GM18517 (cell line): Measurements from ENCODE around the gene LRRC10.

ENCODE experiments used
- ATAC-seq: cut with Tn5 transposase; IDR thresholded peaks from one replicate; pipeline ENCODE4 v1.9.1; 2021; ENCODE audit warnings: mild to moderate bottlenecking, moderate library complexity; ENCODE audit not compliant: unreplicated experiment

LRRC10 gene, protein sequence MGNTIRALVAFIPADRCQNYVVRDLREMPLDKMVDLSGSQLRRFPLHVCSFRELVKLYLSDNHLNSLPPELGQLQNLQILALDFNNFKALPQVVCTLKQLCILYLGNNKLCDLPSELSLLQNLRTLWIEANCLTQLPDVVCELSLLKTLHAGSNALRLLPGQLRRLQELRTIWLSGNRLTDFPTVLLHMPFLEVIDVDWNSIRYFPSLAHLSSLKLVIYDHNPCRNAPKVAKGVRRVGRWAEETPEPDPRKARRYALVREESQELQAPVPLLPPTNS

GRCh38 chr12:69610729-69611128 lies at the start of gene LRRC10:
LRRC10 (minus strand) TSS chr12:69610907; CDS start chr12:69610838, 69 bp downstream.
- ATAC-seq = no peak

DNA sequence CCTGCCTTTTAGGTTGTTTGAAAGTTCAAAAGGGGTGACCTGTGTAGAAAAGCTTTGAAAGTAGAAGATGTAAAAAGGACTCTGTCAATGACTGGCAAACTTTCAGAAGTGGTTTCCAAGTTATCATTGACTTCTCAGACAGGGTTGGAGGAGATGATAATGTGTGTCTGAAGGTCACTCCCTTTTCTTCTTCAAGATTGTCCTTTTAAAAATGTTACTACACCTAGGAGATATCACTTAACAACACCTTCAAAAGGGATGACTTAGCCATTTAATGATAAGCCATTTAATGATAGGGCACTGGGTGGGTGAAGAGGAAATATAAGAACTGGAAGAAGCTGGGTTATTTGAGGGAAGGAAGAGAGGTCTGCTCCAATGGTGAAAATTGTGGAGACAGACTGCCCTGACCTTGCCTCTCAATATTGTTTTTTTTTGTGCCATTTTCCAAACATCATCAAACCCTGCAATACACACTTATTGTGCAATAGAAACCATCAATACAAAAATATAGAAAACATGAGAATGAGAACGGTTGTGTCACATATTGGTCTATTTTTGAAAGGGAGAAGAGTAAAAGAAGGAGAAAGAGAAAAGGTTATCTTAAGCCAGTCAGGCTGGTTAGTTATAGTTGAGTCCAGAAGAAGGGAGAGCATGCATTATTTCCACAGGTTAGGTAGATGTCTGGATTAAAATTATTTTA lies 49.6 kb upstream of the LRRC10 start:
- ATAC-seq = no peak

- ATAC-seq = no peak
Observed at GRCh38 chr12:69658203-69658602, 47.5 kb upstream of the LRRC10 start.

DNA sequence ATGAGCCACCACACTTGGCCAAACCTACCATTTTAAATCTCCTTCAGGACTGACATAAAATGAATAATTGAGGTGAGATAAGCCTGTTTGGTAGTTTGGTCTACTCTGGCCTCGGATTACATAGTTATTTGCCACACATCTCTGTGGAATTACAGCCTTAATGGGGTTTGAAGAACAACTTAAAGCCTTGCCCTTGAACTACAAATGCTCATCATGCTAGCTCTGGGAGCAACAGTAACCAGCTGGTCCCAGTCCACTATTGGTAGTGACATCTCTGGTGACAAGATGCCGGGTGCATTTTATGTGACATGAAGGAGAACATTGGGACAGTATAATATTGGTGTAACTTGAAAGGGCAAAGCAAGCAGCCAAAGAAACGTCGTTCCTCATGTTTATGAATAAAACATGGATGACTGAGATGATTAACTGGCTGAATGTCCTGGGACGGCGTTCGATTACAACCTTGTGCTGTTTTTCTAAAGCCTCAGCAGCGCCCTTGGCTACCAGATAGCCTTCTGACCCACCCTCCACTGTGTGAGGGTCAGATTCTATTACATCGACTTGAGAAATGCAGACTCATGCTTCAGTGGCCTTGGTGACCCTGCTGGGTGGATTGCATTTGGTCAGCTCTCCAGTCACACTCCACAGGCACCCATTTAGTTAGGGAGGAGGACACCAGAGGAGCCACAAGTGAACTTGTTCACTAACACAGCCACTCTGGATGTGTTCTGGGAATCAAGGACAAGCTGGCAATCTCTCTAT lies 46.9 kb upstream of the LRRC10 start:
- no peak for ATAC-seq

- no peak for ATAC-seq
Observed at GRCh38 chr12:69655616-69656340, 45.1 kb upstream of the LRRC10 start.

- no peak for ATAC-seq
Observed at GRCh38 chr12:69653703-69654102, 43.0 kb upstream of the LRRC10 start.

DNA sequence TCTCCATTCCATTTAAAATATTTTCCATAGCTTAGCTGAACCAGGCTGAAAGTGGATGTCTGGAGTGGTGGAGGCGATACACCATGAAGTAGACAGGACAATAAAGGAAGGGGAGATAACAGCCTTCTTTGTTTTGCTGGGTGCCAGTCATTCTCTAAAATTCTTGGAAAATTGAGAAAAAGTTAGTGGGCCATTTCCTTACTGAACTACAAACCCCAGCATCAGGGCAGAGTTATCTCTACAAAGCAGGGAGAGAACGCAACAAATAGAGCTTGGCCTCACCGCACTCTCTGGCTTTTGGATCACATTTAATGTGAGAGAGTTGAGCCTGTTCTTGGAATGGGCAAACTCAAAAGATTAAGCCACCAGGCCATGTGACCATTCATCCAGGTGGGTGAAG lies 41.2 kb upstream of the LRRC10 start:
- ATAC-seq = no peak

DNA sequence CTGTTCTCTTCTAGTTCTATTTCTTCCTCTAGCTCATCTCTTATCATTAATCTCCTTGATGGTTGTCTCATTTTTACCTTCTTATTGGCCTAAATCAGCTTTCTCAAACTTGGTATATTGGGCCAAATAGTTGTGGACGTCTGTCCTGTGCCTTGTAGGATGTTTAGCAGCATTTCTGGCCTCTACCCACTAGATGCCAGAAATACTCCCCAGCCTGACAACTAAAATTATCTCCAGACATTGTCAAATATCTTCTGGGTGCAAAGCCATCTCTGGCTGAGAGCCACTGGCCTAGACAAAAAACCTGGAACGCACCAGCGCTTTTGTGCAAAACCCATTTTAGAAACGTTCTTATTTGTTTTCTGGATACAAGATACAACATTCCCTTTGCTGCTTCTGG lies 38.8 kb upstream of the LRRC10 start:
- ATAC-seq = no peak

GRCh38 chr12:69648476-69648875 lies 37.8 kb upstream of the LRRC10 start:
- no peak for ATAC-seq

GRCh38 chr12:69647178-69647577 lies 36.5 kb upstream of the LRRC10 start:
- ATAC-seq = no peak

DNA sequence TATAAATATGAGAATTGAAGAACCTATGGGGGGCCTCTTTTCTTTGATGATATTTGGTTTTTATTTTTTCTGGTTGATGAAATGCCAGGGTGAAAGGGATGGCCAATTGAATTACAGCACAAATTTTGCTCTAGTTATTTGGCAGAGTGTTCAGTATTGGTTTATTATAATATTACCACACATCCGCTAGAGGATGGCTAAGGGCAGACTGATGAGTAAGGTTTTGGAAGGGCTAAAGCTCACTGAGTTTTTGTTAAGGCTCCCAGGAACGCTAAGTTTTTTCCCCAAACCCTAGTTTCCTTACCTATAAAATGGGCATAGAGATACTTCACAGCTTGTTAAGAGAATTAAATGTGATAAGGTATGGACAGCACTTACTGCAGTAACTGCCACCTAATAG lies 34.3 kb upstream of the LRRC10 start:
- no peak for ATAC-seq

DNA sequence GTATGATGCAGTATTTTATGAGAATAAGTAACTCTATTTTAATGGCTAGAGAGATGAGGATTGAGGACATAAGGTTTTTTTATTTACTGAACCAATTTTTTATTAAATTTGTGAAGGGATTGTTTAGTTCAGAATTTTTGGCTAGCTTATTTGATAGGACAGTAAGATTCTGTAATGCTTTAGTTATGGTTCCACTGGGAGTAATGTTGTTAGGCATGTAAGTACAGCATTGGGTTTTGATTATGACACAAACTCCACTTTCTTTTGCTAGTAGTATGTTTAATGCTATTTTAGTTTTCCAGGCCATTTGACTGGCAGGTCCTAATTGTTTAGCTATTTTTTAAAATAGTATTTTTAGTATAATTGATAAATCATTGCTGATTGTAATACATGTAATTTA lies 33.8 kb upstream of the LRRC10 start:
- no peak for ATAC-seq

DNA sequence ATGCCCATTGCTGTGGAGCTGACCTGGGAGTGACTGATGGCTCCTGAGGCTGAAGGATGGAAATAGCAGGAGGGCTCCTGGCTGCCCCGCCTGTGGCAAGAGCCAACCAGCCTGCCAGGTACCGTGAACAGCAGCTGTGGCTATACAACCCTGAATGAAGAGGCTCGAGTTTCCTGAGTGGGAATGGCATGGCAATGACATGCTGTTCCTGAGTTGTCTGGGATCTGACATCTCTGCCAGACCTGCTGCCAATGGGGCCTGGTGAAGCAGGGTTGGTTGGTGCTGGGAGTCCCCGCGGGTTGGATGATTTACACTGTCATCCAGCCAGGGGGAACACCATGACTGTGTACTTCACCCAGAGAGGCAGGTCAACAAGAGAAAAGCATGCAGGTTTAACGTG lies 31.8 kb upstream of the LRRC10 start:
- no peak for ATAC-seq

DNA sequence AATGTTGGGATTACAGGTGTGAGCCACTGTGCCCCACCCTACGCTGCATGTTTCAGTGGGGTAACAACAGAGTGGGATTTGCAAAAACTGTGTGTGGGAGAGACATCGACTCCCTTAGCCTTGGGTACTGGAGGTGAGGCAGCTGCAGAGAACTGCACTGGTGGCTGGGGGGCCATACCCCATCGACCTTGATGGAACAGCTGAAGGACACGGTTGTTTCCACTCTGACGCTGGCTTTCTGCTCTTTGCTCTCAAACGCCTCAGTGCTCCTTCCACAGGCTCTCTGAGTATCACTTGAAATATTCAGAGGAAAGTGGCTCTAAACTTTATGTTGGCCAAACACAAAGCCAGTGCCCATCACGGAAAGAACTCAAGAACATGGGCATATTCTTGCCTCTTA lies 30.8 kb upstream of the LRRC10 start:
- ATAC-seq = no peak

GRCh38 chr12:69639400-69640016 lies 28.8 kb upstream of the LRRC10 start:
- peak; percentile 87 for ATAC-seq

GRCh38 chr12:69633061-69633460 lies 22.4 kb upstream of the LRRC10 start:
- no peak for ATAC-seq

GRCh38 chr12:69630191-69630590 lies 19.5 kb upstream of the LRRC10 start:
- ATAC-seq = no peak

GRCh38 chr12:69627501-69627900 lies 16.8 kb upstream of the LRRC10 start:
- ATAC-seq = no peak

GRCh38 chr12:69623970-69624369 lies 13.3 kb upstream of the LRRC10 start:
- ATAC-seq = no peak

DNA sequence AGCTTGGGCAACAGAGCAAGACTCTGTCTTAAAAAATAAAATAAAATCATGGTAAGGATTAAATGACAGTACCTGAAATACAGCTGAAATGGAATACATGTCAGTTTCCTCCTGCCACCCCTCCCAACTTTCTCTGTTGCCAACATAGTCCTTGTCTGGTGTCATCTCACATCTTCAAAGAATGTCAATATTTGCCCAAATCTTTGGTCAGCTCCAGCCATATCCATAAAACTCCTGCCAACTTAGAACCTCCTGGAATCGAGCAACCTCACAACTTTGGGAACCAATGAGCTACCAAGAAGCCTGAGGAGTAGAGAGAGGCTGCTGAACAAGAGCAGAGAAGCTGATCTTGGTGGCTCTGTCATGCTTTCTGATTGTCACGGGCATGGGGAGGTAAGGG lies 10.8 kb upstream of the LRRC10 start:
- no peak for ATAC-seq

GRCh38 chr12:69620921-69621320 lies 10.2 kb upstream of the LRRC10 start:
- no peak for ATAC-seq
